Measurements from ENCODE around the gene EFNA5. TPM values are rescaled to one million over a fixed set of nuclear protein-coding genes. Genes with fewer than 3 reads are reported as not detected.

EFNA5 gene
- total and polyA plus RNA-seq, 2 of the 8 experiments (the other 6 are each of a cell fraction or from before 2014, with no cell fraction given), result 9.6 to 21.8 TPM

GRCh38 chr5:107359033-107359915, 311.5 kb downstream of the EFNA5 start:
- no peak overlapping the region for H4K91ac ChIP-seq (replicated peaks; ENCODE audit: insufficient read length, low read length)
- TF ChIP-seq HDAC2 (IDR thresholded peaks at IDR 0.05; ENCODE audit: borderline replicate concordance in 1 of 2, low read depth in 2 of 2, low read length in 2 of 2), result no peak
- no peak for TF ChIP-seq FOSL1 (IDR thresholded peaks at IDR 0.05; ENCODE audit: insufficient read depth, low read depth, low read length)
- TF ChIP-seq, protein P1, sequence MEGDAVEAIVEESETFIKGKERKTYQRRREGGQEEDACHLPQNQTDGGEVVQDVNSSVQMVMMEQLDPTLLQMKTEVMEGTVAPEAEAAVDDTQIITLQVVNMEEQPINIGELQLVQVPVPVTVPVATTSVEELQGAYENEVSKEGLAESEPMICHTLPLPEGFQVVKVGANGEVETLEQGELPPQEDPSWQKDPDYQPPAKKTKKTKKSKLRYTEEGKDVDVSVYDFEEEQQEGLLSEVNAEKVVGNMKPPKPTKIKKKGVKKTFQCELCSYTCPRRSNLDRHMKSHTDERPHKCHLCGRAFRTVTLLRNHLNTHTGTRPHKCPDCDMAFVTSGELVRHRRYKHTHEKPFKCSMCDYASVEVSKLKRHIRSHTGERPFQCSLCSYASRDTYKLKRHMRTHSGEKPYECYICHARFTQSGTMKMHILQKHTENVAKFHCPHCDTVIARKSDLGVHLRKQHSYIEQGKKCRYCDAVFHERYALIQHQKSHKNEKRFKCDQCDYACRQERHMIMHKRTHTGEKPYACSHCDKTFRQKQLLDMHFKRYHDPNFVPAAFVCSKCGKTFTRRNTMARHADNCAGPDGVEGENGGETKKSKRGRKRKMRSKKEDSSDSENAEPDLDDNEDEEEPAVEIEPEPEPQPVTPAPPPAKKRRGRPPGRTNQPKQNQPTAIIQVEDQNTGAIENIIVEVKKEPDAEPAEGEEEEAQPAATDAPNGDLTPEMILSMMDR (IDR thresholded peaks at IDR 0.05; ENCODE audit: control extremely low read depth in 1 of 3, insufficient read depth in 1 of 3, low read depth in 1 of 3, low read length in 3 of 3), result no peak
- TF ChIP-seq EGR1 (IDR thresholded peaks at IDR 0.05; ENCODE audit: borderline replicate concordance, low read depth, low read length), result no peak
- no peak for TF ChIP-seq CTBP2 (IDR thresholded peaks at IDR 0.05; ENCODE audit: borderline replicate concordance, insufficient read depth, insufficient read length, low read length)
- no peak for TF ChIP-seq ATF3 (IDR thresholded peaks at IDR 0.05; ENCODE audit: insufficient read depth, low read depth, low read length)
- no peaks in the 10 kb centered on the region for H3K79me2 ChIP-seq (ENCODE audit: control insufficient read depth in 1 of 2, insufficient read depth in 2 of 2, low read length in 2 of 2)
- H2BK12ac ChIP-seq (ENCODE audit: low read depth, low read length), result no peak overlapping the region
- DNase-seq (ENCODE audit: low read depth in 1 of 2, low spot score in 2 of 2), result no peak
- H3K27me3 ChIP-seq (replicated peaks in 1 of 4; ENCODE audit: control insufficient read depth in 3 of 4, extremely low read depth in 1 of 4, insufficient read depth in 3 of 4, low read length in 3 of 4), result no peaks in the 10 kb centered on the region
- WGBS, 2 experiments (ENCODE audit: extremely low coverage in 1 of 2, insufficient coverage in 1 of 2, insufficient read length in 1 of 2, insufficient replicate concordance in 2 of 2, low coverage in 1 of 2, low lambda C conversion rate in 2 of 2, missing lambda C conversion rate in 1 of 2), result 93% methylated on average over 6 of the region's 6 CpGs; no CpG with 5 or more reads in 1 of the 2 experiments
- H3K79me1 ChIP-seq (ENCODE audit: low read depth, low read length), result no peaks in the 10 kb centered on the region
- no peak overlapping the region for H3K4me2 ChIP-seq (ENCODE audit: insufficient read depth in 1 of 2, low read depth in 2 of 2, low read length in 2 of 2)
- CTCF ChIA-PET (ENCODE audit: partially characterized antibody), result interaction anchor here (0.7 to 1.4 kb wide), 4 partner anchors 9 to 387 kb away, joined by 3 to 5 read pairs (median 3); no protein-coding TSS in a partner anchor
- H2AK5ac ChIP-seq (ENCODE audit: low read depth, low read length), result no peak overlapping the region
- H2BK20ac ChIP-seq (ENCODE audit: low read length), result no peak overlapping the region
- no peaks in the 10 kb centered on the region for H4K20me1 ChIP-seq (replicated peaks in 1 of 2; ENCODE audit: control insufficient read depth in 1 of 2, insufficient read depth in 2 of 2, low read length in 2 of 2)
- H3K56ac ChIP-seq (replicated peaks; ENCODE audit: insufficient read length, low read depth, low read length), result no peak overlapping the region
- H3K23ac ChIP-seq (ENCODE audit: insufficient read length), result no peak overlapping the region
- H3K9ac ChIP-seq (replicated peaks in 1 of 4; ENCODE audit: extremely low read depth in 1 of 4, low read depth in 3 of 4, low read length in 3 of 4), result no peak overlapping the region
- no peak overlapping the region for H3K18ac ChIP-seq (ENCODE audit: extremely low read depth, low read length)
- FAIRE-seq, result no peak
- H2BK15ac ChIP-seq (ENCODE audit: low read length), result no peak overlapping the region
- no peaks in the 10 kb centered on the region for H3K9me3 ChIP-seq (ENCODE audit: insufficient read depth in 2 of 2, low read depth in 1 of 2, low read length in 1 of 2)
- H2BK120ac ChIP-seq (replicated peaks; ENCODE audit: low read depth, low read length), result no peak overlapping the region
- POLR2A ChIA-PET (ENCODE audit: partially characterized antibody), result interaction anchor here (1.0 to 1.2 kb wide), 2 partner anchors 22 to 370 kb away, joined by 3 read pairs; no protein-coding TSS in a partner anchor
- no peak overlapping the region for H4K8ac ChIP-seq (ENCODE audit: extremely low read depth, insufficient read depth, low read length)
- H3K36me3 ChIP-seq (ENCODE audit: control insufficient read depth in 2 of 4, insufficient read depth in 4 of 4, low read length in 3 of 4), result no peaks in the 10 kb centered on the region
- no peak overlapping the region for H3K4ac ChIP-seq (replicated peaks; ENCODE audit: insufficient read length, low read depth, low read length)
- H3K4me1 ChIP-seq (replicated peaks in 1 of 4; ENCODE audit: control insufficient read depth in 3 of 4, insufficient read depth in 4 of 4, low read length in 3 of 4), result no peaks in the 10 kb centered on the region
- no peak overlapping the region for H2AFZ ChIP-seq (ENCODE audit: low read length)
- no peak overlapping the region for H4K5ac ChIP-seq (ENCODE audit: insufficient read length, low read depth, low read length)
- no peak overlapping the region for H3K4me3 ChIP-seq (ENCODE audit: extremely low read depth in 1 of 4, insufficient read depth in 2 of 4, low read depth in 3 of 4, low read length in 4 of 4)
- no peak overlapping the region for H2BK5ac ChIP-seq (ENCODE audit: low read depth, low read length)
- H3K27ac ChIP-seq (ENCODE audit: low read depth, low read length), result no peak overlapping the region
- no peaks in the 10 kb centered on the region for H3K23me2 ChIP-seq (ENCODE audit: low read depth, low read length)
- H3K14ac ChIP-seq (ENCODE audit: insufficient read length), result no peak overlapping the region

All from H1 (cell line).